Right kidney (tissue), 1 donor: ENCODE results near the gene TBX15.

ENCODE experiments used
- DNase-seq: peaks from one replicate; pipeline ENCODE4 v3.0.0-alpha.2; 2016

The TBX15 gene

DNA sequence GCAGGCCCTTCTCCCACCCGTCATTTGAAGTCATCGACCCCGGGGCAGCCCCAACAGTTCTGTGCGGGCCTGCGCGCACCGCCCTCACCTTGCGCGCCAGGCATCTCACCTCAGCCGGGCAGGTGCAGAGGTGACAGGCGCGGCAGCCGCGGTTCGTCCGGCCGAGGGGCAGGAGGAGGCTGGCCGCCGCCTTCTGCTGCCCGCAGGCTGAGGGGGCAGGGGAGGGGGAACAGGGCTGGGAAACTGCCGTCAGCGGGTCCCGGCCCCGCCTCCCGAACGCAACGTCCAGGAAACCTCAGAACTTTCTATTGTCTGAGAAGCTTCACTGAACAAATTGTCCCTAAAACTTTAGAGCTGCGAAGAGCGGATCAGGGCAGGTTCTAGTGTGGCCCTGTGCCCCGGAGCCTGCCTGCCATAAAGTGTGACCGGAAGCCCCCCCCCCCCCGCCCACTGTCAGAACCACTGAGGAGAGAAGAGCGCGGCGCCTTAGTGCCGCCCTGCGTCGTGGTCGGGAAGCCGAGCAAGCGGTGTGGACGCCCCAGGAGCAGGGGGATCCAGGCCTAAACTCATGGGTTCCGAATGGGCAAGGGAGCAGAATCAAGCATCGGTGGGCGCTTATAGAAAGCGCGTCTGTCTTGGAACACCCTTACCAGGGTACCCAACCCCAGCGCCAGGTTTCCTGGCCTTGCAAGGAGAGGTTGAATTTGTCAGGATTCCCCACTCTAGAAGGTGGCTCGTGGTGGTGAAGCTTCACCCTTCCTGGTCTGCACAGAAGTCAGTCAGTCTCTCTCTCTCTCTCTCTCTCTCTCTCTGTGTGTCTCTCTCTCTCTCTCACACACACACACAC, 13.3 kb upstream of the TBX15 start:
- peak; percentile 39 for DNase-seq

DNA sequence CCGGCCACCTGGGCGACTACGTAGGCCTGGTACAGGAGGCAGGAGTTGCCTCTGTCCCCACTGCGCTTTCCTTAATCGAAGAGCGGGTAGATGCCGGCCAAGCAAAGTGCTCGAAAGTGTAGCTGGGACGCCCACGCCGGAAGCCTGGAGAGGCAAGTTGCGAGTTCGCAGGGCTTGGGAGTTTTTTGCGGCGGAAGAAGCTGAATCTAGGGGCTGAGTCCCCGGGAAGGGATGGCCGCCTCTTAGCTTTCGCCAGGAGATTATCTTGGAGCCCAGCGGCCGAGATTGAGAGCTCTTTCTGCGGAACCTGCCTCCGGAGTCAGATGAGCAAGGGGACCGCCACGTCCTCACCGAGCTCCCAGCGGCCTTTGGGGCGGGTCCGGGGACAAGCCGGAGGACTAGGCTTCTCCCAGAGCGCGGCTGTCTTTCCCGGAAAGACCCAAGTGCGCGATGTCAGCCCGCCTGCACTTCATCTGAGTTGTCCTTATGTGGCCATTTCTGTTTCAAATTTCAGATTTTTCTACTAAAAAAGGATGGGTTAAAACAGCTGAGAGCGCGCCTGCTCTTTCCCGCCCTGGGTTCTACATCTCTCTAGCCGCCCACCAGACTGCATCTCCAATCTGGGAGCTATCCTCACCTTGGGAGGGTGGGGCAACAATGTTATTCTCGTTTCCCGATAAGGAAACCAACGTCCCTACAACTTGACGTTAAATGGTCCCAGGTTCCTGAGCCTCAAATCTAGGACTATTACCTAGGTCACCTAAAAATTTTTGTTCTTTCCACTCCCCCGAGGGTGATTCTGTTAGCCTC, 12.4 kb upstream of the TBX15 start:
- DNase-seq = peak; percentile 59

DNA sequence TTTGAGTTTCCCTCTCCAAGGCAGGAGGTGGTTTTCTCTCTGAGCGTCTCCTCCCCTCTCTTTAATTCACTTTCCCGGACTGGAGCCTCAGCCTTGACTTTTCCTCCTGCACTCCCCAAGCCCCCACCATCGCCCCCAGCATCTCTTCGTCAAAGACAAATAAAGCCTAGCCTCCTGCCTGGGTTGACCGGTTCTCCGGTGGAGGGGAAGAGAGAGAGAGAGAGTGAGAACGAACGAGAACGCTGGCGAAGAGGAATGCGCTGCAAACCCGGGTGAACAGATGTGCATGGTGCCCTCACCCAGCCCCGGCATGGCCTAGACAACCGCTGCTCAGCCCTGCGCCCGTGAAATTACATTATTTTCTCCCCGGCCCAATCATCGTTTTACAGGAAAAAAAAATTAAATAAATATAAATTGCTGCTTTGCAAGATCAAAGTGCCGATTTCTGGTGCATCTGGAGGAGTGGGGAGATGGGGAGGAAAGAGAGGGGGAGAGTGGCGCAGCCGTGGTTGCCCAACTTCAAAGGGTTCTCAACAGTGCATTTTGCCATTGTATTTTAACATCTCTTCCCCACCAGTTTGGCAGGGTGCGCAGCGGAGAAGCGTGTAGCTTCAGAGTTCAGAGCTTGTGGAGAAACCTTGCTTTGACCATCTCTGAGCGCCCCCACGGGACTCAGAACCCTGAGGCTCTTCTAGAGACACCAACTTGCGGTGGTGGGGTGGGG, 11.4 kb upstream of the TBX15 start:
- peak; percentile 58 for DNase-seq

- no peak for DNase-seq
These were observed 10.0 kb upstream of the TBX15 start for GRCh38 chr1:118998171-118998570.

GRCh38 chr1:118997225-118997624, 9.1 kb upstream of the TBX15 start:
- no peak for DNase-seq

- no peak for DNase-seq
These were observed 7.3 kb upstream of the TBX15 start for GRCh38 chr1:118995312-118996016.

DNA sequence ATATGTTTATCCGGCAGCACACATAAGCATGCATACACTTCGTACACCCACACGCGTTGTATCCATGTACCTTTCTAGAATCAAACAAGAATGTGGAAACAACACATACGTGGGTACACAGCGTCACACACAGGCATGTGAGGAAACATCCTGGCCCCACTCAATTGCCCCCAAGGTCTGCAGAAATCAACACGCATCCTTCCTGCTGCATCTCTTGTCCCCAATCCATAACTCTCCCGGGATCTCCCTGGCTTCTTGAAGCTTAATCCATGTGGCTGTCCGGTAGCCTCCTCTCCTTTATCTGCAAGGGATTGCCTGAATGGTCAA, 5.5 kb upstream of the TBX15 start:
- no peak for DNase-seq

DNA sequence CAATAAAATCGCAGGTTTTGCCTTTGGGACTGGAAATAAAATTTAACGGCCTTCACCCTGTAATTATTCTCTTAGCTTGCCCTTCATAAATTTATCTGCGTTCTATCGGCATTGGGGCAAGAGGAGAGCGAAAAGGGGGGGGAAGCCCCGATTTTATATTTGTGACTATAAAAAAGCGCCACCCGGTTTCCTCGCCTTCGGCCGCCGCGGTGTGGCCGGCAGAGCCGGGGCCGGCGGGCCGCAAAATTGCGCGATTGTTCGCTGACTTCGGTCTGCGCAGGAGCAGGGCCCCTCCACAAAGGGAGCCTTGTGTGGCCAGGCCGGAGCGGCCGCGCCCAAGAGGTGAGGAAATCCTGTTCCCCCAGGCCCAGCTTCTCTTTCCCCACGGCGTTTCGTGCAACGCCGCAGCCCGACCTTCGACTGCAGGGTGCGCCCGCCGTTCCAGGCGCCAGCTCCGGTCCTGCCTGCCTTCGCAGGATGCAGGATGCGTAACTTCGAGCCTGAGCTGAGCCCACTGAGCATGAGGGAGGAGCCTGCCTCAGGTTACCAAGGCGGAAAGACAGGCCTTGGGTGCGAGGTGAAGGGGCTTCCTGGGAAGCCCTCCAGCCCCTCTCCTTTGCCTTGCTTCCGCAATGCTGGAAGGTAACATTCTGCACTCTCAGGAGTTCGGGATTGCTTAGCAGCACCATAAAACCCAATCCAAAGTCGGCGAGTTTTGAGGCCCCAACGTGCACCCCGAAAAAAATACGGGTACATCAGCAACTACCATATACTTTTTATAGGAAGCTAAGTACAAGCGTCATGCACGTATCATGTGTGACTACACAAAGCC, 4.9 kb upstream of the TBX15 start:
- peak; percentile 80 for DNase-seq

DNA sequence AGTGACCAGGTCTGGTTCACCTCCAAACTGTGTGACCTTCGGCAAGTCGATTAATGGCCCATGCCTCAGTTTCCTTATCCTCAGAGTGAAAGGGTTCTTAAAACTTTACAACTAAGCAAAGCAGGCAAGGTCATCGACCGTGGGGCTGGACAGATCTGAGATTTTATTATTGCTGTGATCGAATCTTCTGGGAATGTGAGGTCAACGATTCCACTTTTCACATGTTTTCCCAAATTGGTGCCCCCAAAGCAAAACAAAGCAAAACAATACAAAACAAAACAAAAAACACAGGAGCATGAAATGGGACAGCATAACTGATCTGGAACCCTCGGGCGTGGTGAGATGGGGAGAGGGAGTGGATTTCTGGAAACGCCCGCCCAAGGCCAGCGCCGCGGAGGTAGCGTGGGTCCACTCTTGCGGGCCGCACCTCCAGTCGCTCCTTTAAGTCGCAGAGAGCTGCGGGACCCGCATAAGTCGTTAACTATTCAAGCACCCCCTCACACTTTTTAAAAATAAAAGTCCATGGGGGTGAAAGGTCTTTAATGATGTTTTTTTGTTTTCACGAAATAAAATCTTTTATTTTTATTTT, 4.2 kb upstream of the TBX15 start:
- DNase-seq = peak; percentile 45

DNA sequence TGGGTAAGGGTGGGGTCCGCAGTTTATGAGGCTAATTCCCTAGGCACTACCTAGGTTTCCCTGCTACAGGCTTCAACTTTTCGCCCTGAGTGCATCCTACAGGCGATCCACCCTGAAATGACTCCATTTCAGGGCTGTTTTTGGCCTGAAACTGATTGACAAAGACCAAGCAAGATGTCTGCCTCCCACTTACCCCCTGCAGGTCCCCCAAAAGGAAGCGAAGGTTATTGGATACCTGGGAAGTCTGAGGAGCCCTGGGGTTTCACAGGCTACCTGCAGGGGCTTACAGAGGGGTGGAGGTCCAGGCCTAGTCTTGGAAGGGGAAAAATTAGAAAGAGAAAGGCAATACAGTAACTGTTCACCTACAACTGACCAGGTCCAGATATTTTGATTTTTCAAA, 3.3 kb upstream of the TBX15 start:
- no peak for DNase-seq

DNA sequence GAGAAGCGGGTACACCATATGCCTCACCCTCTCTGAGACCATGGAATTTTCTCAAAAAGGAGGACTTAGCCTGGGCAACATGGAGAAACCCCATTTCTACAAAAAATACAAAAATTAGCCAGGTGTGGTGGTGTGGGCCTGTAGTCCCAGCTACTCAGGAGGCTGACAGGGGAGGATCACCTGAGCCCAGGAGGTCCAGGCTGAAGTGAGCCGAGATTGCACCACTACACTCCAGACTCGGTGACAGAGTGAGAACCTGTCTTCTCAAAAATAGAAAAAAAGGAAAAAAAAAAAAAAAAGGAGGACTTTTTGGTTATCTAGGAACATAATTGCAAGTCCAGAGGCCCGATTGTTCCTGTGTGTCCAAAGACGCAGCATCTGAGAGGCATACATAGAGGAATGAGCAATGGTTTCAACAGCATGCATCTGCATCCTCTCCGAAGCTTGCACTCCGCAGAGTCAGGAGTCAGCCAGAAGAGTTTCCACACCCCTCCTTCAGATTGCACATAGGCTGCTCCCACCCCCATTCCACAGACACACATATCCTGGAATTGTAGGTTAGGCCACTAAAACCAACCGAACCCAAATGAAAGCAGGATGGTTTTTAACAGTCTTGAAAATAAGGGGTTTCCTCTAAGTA, 2.5 kb upstream of the TBX15 start:
- DNase-seq = no peak

- peak; percentile 59 for DNase-seq
These were observed 1.8 kb upstream of the TBX15 start for GRCh38 chr1:118989878-118990378.

DNA sequence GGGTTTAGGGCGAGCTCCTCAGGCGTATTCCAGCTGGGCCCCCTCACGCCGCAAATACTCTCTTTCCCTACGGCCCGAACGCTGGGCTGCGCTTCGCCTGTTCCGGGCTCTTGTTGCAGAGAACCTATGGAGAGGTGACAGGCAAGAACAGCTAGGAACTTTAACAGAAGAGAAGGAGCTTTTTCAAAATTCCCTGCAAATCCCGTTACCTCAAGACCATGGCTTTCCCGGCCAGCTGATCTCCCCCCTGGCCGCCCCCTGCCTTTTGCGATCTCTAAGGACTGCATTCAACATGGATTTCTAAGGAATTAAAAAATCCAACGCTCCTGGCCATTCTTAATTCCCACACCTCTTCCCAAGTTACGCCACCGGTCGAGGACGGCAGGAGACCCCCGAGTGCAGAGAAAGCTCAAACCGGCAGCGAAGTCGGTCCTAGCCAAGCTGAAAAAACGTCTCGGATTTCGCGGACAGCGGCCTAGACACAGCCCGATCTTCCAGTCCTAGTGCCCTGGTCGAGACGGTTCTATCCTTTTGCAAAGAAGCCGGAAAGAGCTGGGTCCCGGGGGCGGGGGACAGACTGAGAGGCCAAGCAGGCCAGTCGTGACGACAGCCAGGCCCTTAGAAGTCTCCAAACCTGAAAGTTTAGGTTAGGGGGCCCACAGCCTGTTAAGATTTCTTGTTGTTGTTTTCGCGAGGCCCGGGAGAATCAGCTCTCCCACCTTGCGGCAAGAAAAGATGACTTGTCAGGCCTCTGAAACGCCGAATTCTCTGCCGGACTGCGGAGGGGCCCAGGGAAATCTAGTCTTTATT, 1.1 kb upstream of the TBX15 start:
- DNase-seq = peak; percentile 63

- DNase-seq = peak; percentile 85
These were observed 516 bp downstream of the TBX15 start for GRCh38 chr1:118987468-118988185.

DNA sequence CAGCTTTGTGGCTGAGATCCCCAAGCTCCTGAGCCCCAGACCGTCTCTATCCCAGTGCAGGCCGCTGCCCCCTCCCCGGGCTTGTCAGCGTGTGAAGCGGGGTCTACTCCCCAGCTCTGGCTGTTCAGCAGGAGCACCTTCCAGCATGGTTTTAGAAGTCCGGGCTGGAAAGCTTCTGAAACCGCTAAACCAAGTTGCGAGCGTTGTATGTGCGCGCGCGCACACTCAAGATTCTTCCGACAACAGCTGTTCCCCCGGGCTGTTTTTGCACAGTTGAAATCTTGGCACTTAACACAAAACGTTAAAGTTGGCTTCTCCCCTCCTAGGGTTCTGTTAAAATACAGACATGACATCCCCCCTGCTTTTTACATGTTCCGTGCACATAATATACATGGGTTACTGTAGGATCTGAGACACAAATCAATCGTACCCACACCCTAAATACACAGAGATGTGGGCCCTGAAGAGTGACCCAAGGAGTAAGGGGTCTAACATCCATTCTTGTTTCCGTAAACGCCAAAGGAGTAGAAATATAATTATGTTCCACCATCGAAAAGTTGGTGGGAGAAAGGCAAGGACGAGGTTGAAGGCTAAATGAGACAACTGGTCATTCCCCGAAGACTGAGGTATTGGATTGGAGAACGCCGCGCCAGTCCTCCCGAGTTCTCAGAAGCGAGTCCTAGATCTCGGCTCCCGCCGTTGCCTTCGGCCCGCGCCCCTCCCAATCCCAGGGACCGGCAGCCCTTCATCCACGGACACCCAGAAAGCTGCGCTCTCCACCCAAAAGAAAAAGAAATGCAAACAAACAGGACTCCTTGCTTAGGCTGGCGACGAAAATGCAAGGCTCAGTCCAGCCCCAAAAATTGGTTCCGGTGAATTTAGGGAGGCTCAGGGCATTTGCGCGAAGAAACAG, 1.3 kb downstream of the TBX15 start:
- DNase-seq = peak; percentile 72

DNA sequence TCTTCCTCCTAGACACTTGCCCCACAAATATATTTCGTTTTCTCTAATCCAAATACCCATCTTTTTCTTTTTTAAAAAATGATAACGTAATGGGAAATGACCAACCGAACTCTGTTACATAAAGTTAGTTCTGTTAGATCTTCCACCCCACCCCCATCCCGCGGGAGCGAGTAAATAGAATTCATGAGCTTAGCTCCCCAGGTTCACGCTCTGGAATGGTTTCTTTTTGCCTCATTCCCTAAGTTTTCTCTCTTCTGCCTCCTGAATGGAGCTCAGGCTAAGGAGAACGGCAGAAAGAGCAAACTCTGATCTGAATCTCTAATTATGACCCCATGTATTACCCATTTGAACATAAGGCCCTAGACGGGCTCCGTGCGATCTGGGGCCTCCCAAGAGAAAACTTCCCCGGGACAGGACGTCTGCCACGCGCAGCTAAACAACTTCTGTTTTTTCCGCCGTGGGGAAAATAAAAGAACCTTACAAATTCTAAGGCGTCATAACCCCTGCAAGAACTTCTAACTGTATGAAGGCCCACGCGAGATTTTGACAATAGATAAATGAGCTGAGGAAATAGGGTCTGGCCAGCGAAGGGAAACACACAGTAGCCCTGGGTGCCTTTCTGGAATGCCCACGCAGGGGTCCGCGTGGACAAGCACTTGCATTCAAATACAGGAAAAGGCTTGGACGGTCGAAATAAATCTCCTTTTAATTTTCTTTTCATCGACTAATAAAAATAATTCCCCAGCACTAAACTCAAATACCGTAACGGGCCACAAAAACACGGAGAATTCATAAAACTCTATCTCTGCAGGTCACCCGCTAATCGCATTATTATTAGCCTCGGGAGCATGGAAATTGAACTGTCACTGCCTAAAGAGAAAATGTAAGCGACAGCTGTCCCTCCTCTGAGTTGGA, 2.2 kb downstream of the TBX15 start:
- peak; percentile 48 for DNase-seq
